ENCODE measurements around the gene KIF25. TPM values are rescaled to one million over a fixed set of nuclear protein-coding genes. Genes with fewer than 3 reads are reported as not detected.
"Not testable (repeated sequence)": the region's sequence is repeated elsewhere in the genome, so short reads cannot be mapped to it uniquely, and the experiment has no call there.

Gene KIF25
- total RNA-seq, 4 donors from 2014 or later, result 0.16 to 1.0 TPM; not detected in 2

DNA sequence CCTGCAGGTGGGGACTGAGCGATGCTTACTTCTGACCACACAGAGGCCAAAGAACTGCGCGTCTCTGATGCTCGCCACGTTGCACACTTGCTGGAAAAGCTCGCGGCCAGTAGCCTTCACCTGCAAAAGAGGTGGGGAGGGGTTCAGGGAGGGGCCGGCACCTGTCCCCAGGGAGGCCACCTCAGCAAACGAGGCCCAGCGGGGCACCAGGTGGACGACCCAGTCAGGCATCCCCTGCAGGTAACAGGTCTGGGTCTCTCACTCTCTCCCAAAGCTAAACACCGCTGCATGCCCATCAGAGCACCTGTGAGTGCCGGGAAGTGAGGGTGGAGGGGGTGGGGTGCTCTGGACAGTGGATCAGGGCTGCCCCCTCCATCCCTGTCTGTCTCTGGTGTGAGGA is 77.7 kb downstream of the KIF25 start:
- Histone ChIP-seq H3K9me3 (no peaks in the 10 kb centered on the region), H3K27me3 (no peaks in the 10 kb centered on the region), H3K4me3 (no peak overlapping the region), H3K27ac (no peak overlapping the region), H3K36me3 (no peaks in the 10 kb centered on the region), H3K4me1 (peaks cover 8 to 12% of the 10 kb centered on the region in 2 donors)
- in situ Hi-C loops (cut with MboI; ENCODE audit: low sequenced_read_pairs in 4 of 4) (no loop called here), intact Hi-C loops (cut with DNase I; ENCODE audit: low total_unique reads) (no loop called here)
- no peak for ATAC-seq
- DNase-seq, result no peak
- TF ChIP-seq, protein P1, sequence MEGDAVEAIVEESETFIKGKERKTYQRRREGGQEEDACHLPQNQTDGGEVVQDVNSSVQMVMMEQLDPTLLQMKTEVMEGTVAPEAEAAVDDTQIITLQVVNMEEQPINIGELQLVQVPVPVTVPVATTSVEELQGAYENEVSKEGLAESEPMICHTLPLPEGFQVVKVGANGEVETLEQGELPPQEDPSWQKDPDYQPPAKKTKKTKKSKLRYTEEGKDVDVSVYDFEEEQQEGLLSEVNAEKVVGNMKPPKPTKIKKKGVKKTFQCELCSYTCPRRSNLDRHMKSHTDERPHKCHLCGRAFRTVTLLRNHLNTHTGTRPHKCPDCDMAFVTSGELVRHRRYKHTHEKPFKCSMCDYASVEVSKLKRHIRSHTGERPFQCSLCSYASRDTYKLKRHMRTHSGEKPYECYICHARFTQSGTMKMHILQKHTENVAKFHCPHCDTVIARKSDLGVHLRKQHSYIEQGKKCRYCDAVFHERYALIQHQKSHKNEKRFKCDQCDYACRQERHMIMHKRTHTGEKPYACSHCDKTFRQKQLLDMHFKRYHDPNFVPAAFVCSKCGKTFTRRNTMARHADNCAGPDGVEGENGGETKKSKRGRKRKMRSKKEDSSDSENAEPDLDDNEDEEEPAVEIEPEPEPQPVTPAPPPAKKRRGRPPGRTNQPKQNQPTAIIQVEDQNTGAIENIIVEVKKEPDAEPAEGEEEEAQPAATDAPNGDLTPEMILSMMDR (IDR thresholded peaks at IDR 0.05 in 4 of 5, conservative IDR thresholded peaks at IDR 0.05 in 1 of 5), result no peak
- no peak for TF ChIP-seq POLR2A (IDR thresholded peaks at IDR 0.05)

DNA sequence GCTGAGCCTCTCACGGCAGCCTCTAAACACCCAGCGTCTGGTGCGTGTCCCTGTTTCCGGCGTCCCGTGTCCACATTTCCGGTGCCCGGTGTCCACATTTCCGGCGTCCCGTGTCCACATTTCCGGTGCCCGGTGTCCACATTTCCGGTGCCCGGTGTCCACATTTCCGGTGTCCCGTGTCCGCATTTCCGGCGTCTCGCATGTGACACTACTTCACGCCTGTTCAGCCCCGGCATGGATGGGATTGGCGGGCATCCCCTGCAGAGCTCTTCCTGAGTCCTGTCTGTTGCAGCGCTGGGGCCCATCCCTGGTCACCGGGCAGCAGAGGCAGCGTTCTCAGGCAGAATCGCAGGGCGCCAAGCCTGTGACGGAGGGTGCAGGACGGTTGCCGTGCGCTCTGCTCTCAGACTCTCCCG is 78.3 kb downstream of the KIF25 start:
- in situ Hi-C loops (cut with MboI; ENCODE audit: low sequenced_read_pairs in 4 of 4) (no loop called here), intact Hi-C loops (cut with DNase I; ENCODE audit: low total_unique reads) (no loop called here)
- no peaks in the 10 kb centered on the region for H3K9me3 ChIP-seq

DNA sequence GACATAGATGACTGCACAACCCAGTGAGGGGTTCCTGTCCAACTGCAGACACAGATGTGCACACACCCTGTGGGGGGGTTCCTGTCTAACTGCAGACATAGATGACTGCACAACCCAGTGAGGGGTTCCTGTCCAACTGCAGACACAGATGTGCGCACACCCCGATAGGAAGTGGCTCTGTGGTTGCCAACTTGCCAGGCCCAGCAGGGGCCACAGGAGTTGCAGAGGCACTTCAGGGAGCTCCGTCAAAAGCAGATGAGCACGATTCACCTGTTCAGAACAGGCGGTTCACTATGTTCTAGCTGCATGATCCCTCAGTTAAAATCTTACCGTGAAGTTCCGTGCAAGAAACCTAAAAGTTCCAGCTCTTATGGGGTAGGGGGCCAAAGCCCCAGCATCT is 79.9 kb downstream of the KIF25 start:
- ATAC-seq; H3K36me3 ChIP-seq; in situ Hi-C loops (cut with MboI; ENCODE audit: low sequenced_read_pairs in 4 of 4); H3K27ac ChIP-seq; intact Hi-C loops (cut with DNase I; ENCODE audit: low total_unique reads); H3K4me3 ChIP-seq; H3K9me3 ChIP-seq; H3K27me3 ChIP-seq; DNase-seq: not testable (repeated sequence)
- H3K4me1 ChIP-seq, result peaks cover 8 to 12% of the 10 kb centered on the region in 2 donors

More for the DNA sequence above, 78.3 kb downstream of the KIF25 start:
- Histone ChIP-seq H3K4me3 (no peak overlapping the region), H3K27ac (no peak overlapping the region), H3K4me1 (peaks cover 8 to 12% of the 10 kb centered on the region in 2 donors), H3K36me3 (no peaks in the 10 kb centered on the region), H3K27me3 (no peaks in the 10 kb centered on the region)
- no peak for TF ChIP-seq POLR2A (IDR thresholded peaks at IDR 0.05)
- TF ChIP-seq, protein P1 (IDR thresholded peaks at IDR 0.05 in 4 of 5, conservative IDR thresholded peaks at IDR 0.05 in 1 of 5), result no peak
- no peak for ATAC-seq
- no peak for DNase-seq

DNA sequence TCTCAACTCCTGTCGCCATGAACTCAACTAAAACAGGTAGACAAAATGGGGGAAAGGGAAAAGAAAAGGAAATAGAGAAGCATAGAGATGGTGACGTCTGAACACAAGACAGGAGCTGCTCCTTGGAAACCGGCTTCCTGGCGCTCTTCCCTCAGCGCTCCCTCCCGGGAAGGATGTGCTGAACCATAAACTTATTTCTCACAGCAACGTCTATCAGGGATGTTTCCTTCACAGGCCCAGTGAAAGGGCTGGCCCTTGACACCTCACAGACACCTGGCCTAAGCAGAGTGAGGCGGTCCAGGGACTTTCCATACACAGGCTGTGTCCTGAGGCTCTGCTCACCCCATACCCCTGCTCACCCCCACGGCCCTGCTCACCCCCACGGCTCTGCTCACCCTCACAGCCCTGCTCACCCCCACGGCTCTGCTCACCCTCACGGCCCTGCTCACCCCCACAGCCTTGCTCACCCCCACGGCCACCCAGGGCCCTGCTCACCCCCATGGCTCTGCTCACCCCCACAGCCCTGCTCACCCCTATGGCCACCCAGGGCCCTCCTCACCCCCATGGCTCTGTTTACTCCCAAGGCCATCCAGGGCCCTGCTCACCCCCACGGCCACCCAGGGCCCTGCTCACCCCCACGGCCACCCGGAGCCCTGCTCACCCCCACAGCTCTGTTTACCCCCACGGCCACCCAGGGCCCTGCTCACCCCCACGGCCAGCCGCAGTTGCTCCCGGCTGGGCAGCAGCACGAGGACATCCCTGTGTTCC is 80.9 kb downstream of the KIF25 start:
- no peaks in the 10 kb centered on the region for H3K27me3 ChIP-seq
- no peak for DNase-seq
- in situ Hi-C loops (cut with MboI; ENCODE audit: low sequenced_read_pairs in 4 of 4), result no loop called here
- no peaks in the 10 kb centered on the region for H3K9me3 ChIP-seq
- H3K36me3 ChIP-seq, result no peaks in the 10 kb centered on the region
- TF ChIP-seq, protein P1 (IDR thresholded peaks at IDR 0.05 in 4 of 5, conservative IDR thresholded peaks at IDR 0.05 in 1 of 5), result no peak
- TF ChIP-seq POLR2A (IDR thresholded peaks at IDR 0.05), result no peak
- ATAC-seq, result no peak
- intact Hi-C loops (cut with DNase I; ENCODE audit: low total_unique reads), result no loop called here
- H3K4me1 ChIP-seq, result peaks cover 8 to 12% of the 10 kb centered on the region in 2 donors
- no peak overlapping the region for H3K4me3 ChIP-seq
- no peak overlapping the region for H3K27ac ChIP-seq

DNA sequence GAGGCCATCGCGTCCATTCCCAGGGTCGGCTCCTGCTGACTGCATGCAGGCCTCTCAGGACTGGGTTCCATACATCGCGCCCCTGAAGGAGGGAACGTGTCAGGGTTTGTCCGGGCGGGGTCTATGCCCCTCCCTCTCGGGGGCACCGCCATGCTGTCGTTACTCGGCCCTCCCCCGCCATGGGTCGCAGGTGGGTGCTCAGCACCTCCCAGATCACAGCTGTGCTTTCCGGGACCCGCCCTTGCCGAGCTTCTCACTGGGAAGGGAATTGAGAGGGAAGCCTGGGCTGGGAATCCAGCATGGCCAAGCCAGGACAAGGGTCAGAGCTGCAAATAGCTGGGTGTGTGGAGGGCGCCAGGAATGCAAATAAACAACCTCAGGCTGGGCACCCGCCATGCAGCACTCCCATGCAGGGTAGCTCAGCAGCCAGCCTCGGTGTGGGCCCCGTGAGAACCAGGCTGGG is 81.5 kb downstream of the KIF25 start, which contains the start of gene FRMD1:
FRMD1 (minus strand) TSS at position 270 of the 463 bp plus-strand sequence; CDS start at position 152, 118 bp downstream.
- Histone ChIP-seq H3K4me1 (peaks cover 8 to 12% of the 10 kb centered on the region in 2 donors), H3K9me3 (no peaks in the 10 kb centered on the region), H3K4me3 (no peak within 1 kb of the TSS), H3K27ac (no peak within 1 kb of the TSS), H3K36me3 (no peaks in the 10 kb centered on the region), H3K27me3 (no peaks in the 10 kb centered on the region)
- no peak for ATAC-seq
- TF ChIP-seq POLR2A (IDR thresholded peaks at IDR 0.05), result no peak
- TF ChIP-seq, protein P1 (IDR thresholded peaks at IDR 0.05 in 4 of 5, conservative IDR thresholded peaks at IDR 0.05 in 1 of 5), result no peak
- DNase-seq, result no peak
- intact Hi-C loops (cut with DNase I; ENCODE audit: low total_unique reads) (no loop called here), in situ Hi-C loops (cut with MboI; ENCODE audit: low sequenced_read_pairs in 4 of 4) (no loop called here)

All from gastrocnemius medialis (tissue), 4 donors.